ENCODE results near the gene CNTNAP2.
"Not testable (repeated sequence)": the region's sequence is repeated elsewhere in the genome, so short reads cannot be mapped to it uniquely, and the experiment has no call there.

The CNTNAP2 gene

DNA sequence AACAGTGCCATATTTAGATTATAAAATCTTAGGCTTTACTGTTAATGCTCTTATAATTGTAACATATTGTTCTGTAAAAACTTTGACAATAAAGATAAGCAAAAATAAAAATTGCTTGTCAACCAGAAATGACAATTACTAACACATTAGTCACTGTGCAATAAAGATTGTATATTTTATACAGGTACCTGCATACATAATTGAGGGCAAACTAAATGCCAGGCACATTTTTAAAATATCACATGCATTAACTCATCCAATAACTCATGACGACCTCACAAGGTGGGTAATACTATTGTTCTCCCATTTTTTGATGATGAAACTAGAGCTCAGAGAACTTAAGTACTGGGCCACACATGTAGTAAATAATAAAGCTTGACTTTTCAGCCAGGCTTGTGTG is 1453.8 kb downstream of the CNTNAP2 start:
- DNase-seq (ENCODE audit: low spot score): no peak

DNA sequence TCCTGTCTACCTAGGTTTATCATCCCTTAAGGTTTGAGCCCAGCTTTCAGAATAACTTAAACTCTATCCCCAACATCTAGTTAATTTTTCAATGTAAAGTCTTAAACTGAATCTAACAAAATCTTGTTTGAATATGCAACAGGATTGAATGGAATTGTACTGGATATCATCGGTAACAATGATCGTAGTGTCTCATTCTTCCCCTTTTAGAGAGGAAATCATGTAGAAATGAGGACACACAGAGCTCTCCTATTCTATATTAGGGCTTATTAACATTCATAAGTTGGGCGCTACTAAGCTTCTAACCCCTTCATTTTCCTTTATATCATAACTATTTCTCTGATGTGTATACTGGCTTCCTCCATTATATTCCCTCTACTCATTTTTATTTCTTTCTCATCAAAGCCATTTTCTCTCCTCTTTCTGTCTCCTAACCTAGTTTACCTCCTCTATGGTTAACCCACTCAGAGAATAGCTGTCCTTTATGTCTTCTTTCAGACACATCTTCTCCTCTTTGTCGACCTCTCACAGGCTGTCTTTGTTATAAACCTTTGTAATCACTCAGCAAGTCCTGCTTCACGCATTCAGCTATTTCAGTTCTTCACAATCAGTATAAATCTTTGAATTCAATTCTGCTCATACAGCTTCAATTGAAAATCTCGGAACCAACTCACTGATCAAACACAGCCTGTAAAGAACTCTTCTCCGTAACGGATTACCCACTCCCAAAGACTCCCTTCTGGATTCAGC is 1455.0 kb downstream of the CNTNAP2 start:
- DNase-seq (ENCODE audit: low spot score): no peak

DNA sequence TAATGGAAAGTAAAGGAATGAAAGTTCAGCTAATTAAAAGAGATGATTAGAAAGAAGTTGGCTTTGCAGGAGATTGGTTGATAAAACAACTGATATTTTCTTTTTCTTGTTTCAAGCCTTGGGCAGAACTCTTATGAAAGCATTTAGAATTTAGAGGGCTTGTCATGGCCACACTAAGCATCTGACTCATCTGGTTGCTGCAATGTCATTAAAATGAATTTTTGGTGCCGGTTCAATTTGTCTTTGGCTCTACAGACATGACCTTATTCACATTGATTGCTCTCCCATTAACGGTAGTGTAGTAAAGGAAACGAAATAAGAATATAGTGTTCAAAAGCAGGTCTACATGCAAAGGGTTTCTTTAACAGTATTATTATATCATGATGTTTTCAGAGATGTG is 1461.6 kb downstream of the CNTNAP2 start:
- no peak for DNase-seq (ENCODE audit: low spot score)

DNA sequence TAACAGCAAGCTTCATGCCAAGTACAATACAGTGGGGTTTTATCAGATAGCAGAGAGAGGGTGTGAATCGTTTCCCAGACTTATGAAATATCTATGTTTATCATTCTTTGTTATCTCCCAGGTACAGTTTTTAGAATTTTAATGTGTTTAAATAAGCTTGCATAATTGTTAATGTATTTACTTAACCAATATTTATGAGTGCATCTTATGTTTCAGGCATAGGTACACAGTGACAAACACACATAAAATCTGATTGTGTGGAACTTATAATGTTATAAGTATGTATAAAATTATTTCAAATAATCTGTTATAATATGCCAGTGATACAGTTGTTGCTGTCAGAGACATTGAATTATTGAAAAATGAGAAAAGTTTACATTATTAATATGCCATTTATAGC is 1462.5 kb downstream of the CNTNAP2 start:
- no peak for DNase-seq (ENCODE audit: low spot score)

DNA sequence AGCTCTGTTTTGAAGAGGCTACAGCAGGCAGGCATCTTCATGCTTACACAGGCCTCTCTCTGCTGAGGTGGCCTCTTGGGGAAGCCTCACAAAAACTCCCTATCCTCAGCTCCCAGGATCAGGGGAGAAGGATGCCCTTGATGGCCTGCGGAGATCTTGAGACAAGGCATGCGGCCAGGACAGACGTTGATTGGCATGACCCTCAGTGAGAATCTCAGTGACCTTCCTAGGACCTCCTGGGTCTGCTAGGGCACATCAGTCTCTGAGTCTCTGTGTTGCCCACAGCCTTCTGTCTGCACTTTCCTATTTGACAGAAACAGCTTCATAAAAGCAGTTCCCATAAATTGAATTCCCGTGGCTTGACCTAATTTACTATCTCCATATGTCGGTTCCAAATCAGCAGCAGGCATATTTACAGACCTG is 1468.2 kb downstream of the CNTNAP2 start:
- no peak for DNase-seq (ENCODE audit: low spot score)

DNA sequence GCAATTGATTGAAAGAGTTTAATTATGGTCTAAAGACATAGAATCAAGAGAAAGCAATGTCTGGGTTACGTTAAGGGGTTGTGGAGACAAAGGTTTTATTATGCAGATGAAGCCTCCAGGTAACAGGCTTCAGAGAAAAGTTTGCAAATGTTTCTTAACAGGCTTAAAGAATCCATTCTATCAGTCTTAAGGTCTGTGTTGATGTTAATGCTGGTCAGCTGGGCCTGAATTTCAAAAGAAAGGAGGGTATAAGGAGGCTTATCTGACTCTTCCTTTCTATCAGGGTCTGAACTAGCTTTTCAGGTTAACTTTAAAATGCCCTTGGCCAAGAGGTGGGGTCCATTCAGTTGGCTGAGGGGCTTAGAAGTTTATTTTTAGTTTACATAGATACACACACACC is 1469.5 kb downstream of the CNTNAP2 start:
- no peak for DNase-seq (ENCODE audit: low spot score)

DNA sequence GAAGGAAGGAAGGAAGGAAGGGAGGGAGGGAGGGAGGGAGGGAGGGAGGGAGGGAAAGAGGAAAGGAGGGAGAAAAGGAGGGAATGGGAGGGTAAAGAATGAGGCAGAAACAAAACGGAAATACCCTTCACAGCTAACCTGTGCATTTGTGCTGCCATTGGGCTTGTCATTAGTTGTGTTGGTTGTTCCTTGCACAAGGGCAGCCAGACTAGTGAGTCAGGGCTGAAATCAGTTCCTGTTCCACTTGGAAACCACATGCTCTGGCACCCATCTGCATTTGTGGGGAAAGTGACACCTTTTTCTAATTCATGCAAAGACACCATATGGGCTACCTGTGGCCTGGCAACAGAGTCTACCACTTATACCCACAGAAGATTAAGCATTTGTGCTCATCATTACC is 1469.9 kb downstream of the CNTNAP2 start:
- DNase-seq (ENCODE audit: low spot score): no peak

DNA sequence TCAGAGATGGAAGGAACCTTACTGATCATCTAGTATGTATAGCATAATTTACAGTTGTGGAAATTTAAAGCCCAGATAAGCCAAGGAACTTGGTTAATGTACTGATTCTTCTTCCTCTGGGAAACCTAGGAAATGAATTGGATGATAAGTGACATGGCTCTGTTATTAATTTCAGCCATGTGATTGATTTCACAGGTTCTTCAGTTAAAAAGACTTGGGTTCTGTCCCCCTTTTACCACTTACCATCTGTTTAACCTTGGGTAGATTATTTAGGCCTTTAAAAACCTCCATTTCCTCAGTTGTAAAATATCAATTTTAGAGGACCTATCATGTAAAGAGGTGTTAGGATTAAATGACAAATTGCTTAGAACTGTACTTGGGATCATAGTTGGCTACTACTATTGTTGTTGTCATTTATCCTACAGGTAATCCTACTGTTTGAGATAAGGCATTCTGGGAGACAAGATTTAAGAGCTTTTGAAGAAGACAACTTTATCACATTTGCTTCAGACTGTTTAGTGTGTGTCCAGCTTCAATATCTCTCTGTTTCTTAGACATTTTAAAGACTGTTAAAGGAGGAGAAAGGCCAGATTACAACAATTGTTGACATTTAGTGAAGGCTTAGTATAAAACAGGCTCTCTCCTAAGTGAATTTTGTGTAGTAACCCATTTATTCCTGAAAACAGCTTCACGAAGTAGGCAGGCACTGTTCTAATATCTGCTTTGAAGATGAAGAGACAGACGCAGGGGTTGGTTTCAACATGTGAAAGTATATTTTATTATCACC is 1476.9 kb downstream of the CNTNAP2 start:
- no peak for DNase-seq (ENCODE audit: low spot score)

DNA sequence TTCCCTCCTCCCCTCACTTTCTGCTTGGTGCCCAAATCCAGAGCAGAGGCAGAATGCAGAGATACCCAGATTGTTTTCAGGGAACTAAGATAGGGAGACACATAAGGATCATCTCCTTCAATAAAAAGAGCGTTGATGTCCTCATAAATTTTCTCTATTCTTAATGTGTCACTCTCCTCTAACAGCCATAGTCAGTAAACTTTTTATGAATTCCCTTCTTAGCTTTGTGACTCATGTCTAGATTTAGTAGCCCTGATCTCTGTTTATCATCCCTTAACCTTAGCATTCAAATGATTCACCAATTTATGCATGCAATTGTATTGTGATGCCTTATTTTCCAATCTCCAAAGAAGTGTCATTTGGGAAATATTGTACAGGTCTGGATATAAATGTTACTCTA is 1478.4 kb downstream of the CNTNAP2 start:
- DNase-seq (ENCODE audit: low spot score): no peak

DNA sequence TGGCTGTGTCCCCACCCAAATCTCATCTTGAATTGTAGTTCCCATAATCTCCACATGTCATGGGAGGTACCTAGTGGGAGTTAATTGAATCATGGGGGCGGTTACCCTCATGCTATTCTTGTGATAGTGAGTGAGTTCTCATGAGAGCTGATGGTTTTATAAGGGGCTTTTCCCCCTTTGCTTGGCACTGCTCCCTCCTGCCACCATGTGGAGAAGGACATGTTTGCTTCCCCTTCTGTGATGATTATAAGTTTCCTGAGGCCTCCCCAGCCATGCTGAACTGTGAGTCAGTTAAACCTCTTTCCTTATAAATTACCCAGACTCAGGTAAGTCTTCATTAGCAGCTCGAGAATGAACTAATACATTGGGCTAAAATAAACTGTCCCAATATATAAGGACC is 1482.1 kb downstream of the CNTNAP2 start:
- not testable (repeated sequence) for DNase-seq (ENCODE audit: low spot score)

DNA sequence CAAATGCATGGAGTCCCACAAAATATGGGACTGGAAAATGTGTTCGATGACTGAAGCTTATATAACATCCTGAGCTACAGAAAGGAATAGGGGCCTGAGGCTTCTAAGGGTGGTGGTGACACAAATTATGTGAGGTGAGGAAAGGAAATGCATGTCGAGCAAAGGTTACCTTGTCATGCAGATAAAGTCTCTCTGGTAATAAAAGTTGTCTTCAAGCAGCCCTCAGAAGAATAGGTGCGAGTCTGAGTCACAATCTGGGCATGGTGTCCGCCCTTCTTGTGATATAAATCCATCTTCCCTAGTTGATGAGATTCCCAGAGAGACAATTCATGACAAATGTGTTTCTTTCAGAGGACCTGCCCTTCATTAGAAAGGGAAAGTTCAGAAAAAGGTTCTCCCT is 1488.7 kb downstream of the CNTNAP2 start:
- DNase-seq (ENCODE audit: low spot score): no peak

DNA sequence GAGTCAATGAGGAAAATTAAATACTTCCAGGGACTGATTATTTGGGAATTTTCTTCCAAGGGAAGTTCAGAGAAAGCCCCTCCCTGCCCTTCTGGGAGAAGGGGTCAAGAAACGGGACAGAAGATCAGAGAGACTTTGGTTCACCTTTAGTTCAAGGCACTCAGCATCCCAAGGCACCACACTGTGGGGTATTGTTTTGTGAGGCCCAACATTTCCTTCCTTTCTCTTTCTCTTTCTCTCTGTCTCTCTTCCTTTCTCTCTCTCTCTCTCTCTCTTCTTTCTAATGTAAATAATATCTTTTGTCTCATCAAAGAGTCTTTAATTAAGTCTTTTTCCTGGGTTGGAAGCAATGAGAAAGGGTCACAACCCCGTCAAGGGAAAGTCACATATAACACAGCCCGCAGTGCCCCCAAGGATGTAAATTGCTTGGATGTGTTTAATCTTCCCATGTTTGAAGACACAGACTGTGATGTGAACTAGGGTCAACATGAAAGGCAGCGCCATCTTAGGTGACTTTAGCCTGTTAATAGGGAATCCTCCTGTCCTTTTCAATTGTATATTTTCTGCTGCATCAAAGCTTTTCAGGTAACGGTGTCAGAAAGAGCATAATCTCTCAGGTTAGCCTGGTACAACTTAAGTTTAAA is 1490.7 kb downstream of the CNTNAP2 start:
- no peak for DNase-seq (ENCODE audit: low spot score)

DNA sequence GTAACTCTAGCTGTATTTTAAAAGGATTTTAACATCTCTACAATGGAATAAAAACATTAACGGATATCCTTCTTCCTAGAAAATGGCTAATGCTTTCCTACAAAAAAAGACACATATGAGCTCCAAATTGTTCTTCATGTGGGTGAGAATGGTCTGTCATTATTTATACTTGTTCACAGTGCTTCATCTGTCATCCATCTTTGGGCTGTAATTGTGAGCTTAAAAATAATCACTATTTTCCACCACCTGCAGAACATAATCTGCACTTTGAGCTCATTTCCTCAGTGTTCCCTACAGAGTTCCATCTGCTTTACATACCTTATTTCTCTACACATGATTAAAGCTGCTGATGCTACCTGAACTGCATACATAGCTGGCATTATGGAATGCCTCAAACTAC is 1494.8 kb downstream of the CNTNAP2 start:
- DNase-seq (ENCODE audit: low spot score): no peak

DNA sequence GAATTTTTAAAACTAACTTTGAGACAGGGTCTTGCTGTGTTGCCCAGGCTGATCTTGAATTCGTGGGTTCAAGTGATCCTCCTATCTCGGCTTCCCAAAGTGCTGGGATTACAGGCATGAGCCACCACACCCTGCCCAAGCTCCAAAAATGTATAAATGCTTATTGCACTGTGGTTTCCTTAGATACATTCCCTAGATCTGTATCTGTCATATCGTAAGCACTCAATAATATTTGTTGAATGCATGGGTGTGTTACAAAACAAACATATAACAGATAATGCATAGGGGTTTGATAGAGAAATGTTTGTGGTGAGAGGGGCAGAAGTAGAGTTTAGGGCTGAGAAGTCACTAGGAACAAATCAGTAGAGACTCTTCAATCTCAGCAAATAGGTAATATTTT is 1518.7 kb downstream of the CNTNAP2 start:
- DNase-seq (ENCODE audit: low spot score): no peak

DNA sequence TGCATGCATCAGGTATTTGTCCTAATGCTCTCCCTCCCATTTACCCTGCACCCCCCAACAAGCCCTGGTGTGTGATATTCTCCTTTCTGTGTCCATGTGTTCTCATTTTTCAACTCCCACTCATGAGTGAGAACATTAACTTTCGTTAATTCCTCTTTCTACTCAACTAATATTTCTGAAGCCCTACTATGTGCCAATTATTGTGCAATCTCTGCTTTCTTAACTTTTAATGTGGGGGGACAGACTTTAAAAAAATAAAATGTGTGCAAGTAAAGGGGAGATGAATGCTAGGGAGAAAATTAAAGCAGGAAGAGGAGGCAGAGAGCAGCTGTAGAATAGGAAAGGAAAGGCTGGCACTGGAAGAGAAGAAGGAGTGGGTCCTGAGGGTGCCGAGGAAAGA is 1520.0 kb downstream of the CNTNAP2 start:
- no peak for DNase-seq (ENCODE audit: low spot score)

DNA sequence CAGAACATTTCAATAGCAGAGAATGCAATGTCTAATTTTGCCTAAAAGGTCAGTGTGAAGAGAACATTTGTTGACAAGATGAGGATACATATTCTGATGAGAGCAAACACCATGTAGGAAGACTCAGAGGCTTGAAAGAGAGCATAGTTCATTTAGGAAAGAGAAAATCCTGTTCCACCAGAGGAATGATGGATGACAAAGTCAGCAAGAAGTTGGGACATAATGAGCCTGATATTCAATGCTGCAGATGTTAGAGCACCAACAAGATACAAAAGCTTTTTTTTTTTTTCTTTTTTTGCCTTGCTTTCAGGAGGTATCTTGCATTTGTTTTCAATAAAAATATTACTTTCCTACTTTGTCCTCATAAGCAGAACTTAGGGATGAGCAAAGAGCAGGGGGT is 1522.0 kb downstream of the CNTNAP2 start:
- no peak for DNase-seq (ENCODE audit: low spot score)

DNA sequence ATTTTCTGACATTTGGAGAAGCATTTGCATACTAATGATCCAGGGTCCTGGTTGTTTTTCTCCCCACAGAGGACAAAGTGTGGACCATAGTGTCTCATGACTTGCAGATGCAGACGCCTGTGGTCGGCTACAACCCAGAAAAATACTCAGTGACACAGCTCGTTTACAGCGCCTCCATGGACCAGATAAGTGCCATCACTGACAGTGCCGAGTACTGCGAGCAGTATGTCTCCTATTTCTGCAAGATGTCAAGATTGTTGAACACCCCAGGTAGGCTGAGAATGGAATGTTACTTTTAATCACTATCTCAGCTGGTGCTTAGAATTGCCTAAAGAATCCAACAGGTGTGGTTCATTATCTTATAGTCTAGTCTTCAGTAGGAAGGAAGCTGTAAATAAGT is 1522.4 kb downstream of the CNTNAP2 start:
- no peak for DNase-seq (ENCODE audit: low spot score)

DNA sequence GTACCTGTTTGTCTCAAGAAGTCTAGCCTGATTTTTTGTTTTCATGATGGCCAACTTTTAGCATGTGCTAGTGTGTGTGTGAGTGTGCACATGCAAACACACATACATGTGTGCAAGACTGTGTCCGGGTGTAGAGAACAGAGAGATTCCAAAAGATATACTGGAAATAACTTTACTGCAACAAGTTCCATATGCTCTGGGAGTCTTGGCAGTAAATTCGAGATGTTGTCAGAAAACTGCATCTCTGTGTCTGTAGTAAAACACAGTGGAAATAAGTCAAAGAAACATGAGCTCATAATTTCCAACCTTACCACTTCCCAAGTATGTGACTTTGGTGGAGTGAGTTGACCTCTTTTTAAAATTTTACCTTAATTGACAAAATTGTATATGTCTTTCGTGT is 1523.2 kb downstream of the CNTNAP2 start:
- DNase-seq (ENCODE audit: low spot score): no peak

DNA sequence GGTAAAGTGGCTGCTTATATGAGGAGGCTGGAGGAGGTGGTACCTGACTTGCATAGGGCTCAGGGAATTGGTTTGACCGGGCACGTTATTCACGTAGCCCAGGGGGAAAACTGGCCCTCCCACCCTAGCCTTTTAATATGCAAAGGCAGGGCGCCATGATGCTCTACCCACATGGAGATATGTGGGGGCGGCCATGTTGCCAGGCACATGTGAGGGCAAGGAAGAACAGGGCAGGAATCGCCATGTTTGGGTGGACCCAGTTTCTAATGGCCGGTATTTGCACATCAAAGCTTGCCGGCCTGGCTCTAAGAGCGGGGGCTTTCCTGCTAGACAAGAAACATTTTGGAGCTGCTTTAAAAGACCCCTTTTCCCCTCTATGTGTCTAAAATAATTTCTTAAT is 1524.2 kb downstream of the CNTNAP2 start:
- no peak for DNase-seq (ENCODE audit: low spot score)

DNA sequence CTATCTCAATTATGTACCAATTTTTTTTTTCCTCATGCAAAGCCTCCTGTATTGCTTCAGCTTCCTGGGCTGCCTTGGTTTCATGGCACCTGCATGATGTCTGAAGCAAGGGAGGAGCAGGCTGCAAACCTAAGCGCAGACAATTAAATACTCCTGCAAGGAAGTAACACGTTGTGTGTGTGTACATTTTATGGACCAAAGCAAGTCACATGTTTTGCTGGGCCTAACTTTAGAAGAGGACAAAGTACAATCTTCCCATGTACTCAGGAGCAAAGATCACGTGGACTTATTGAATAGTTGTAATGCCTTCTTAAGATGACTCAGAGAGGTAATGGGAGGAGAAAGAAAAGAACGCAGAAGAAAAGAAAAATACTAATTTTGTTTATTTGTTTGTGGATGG is 1530.0 kb downstream of the CNTNAP2 start:
- no peak for DNase-seq (ENCODE audit: low spot score)

DNA sequence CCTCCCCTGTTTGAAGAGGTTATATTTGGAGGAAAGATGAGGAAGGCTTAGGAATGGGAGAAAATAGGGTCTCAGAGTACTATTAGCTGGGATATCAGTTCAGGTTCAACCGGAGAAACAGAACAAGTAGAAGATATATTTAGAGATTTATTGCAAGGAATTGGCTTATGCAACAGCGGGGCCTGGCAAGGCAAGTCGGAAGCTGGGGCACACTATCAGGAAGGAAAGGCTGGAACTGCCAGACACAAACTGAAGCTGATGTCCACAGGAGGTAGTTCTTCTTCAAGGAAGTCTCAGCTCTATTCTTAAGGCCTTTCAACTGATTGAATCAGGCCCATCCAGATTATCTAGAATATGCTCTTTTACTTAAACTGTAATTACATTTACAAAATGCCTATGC is 1534.4 kb downstream of the CNTNAP2 start:
- DNase-seq (ENCODE audit: low spot score): no peak

DNA sequence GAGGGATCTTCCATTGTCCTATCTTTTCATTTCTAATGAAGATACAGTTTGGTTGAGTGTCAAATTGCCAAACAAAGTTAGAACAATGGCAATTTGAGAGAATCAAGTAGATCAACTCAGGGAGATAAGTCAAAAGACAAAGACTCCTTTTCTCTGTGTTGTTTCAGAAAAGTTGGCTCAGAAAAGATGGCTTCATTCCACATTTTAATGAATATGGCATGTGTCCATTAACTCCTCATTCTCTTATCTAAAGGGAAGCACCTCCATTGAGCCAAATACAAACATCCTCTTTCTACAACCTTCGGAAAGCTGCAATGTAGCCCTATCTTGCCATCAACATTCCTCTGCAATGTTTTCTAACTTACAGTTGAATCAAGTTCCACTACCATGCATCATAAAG is 1535.0 kb downstream of the CNTNAP2 start:
- DNase-seq (ENCODE audit: low spot score): no peak

DNA sequence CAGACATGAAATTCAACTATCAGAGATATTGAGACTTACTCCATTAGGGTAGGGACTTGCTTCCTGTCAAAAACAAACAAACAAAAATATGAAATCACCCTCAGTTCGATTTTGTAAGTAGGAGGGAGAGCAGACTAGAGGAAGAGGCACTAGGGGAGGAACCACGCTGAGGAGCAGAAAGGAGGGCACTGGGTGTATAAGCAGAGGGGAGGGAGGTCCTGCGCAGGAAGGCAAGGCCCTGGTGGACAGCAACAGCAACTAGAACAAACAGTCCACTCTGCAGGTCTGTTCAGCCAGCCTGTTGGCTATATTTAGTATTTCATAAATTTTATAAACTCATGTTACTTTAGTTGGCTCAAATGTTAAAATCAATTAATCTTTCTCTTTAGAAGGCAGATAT is 1536.9 kb downstream of the CNTNAP2 start:
- no peak for DNase-seq (ENCODE audit: low spot score)

Measured in hepatic stellate cell (primary cell).